Naive thymus-derived CD8-positive, alpha-beta T cell (primary cell): ENCODE measurements around the gene OR10P1. TPM values are rescaled to one million over a fixed set of nuclear protein-coding genes. Genes with fewer than 3 reads are reported as not detected.
"Not testable (repeated sequence)": the region's sequence is repeated elsewhere in the genome, so short reads cannot be mapped to it uniquely, and the experiment has no call there.

ENCODE experiments used
- ATAC-seq, 2 donors: fragments of 150-1000 bp; cut with Tn5 transposase in 1 of 2; sonication (Bioruptor Pico), chemical (Tn5 transposase) in 1 of 2; 1 replicate in 1 of 2; 2 replicates in 1 of 2; pipeline ENCODE4 v1.10.0; 2021; ENCODE audit warnings: mild to moderate bottlenecking in 2 of 2, moderate library complexity in 2 of 2
- POLR2A ChIA-PET: fragments of 350-600 bp; sonication (Branson Sonifier 250); formaldehyde crosslinking; loops from one replicate; lab custom pipeline; 2021; ENCODE audit warnings: antibody characterized with exemption; lab: Charles Lee
- DNase-seq, 10 donors: peaks; one replicate each; pipeline versions ENCODE4 v3.0.0 to v3.0.0-alpha.2; 2020 to 2022
- H3K27ac Mint-ChIP-seq, 10 donors: one replicate each; pipeline ENCODE4 v1.8.0; 2020 to 2022; ENCODE audit warnings: mild to moderate bottlenecking in 10 of 10, mixed read lengths in 10 of 10, moderate library complexity in 4 of 10, inconsistent platforms in 1 of 10
- H3K27me3 Mint-ChIP-seq, 5 donors: one replicate each; pipeline ENCODE4 v1.8.0; 2021 to 2022; ENCODE audit warnings: mixed read lengths in 5 of 5
- H3K36me3 Mint-ChIP-seq, 3 donors: one replicate each; pipeline ENCODE4 v1.8.0; 2020 to 2022; ENCODE audit warnings: mixed read lengths in 3 of 3, mild to moderate bottlenecking in 2 of 3, inconsistent platforms in 1 of 3
- H3K4me1 Mint-ChIP-seq, 4 donors: one replicate each; pipeline ENCODE4 v1.8.0; 2021 to 2022; ENCODE audit warnings: mixed read lengths in 4 of 4
- H3K4me3 Mint-ChIP-seq, 10 donors: one replicate each; pipeline ENCODE4 v1.8.0; 2020 to 2022; ENCODE audit warnings: mild to moderate bottlenecking in 10 of 10, mixed read lengths in 10 of 10, moderate library complexity in 6 of 10, inconsistent platforms in 1 of 10
- H3K9me3 Mint-ChIP-seq, 9 donors: one replicate each; pipeline ENCODE4 v1.8.0; 2020 to 2022; ENCODE audit warnings: mixed read lengths in 9 of 9, mild to moderate bottlenecking in 3 of 9, inconsistent platforms in 1 of 9, moderate library complexity in 1 of 9
- polyA plus RNA-seq, 3 donors: library from polyadenylated mRNA; unstranded; fragments of 300-500 nt; fragmentation: Illumina TruSeq; gene quantifications; one replicate each; pipeline ENCODE4 v1.2.3, GENCODE V29; 2021
- total RNA-seq, 8 experiments: library from RNA in 2 of 8; stranded (reverse) in 2 of 8; gene quantifications; one replicate each; pipeline ENCODE4 v1.2.3 and lab custom pipeline; 2021 to 2026

The OR10P1 gene
- not detected for total RNA-seq
- not detected for polyA plus RNA-seq
- total RNA-seq (lab: John Stamatoyannopoulos, UW) = 0 reads per million in 6 experiments

GRCh38 chr12:55636853-55637252 is at the start of gene OR10P1:
Gene OR10P1, plus strand, starts transcription at chr12:55636892. Its CDS starts 0 bp downstream, at chr12:55636892.
- Mint-ChIP-seq H3K4me3 (peak within 1 kb of the TSS in 9 of 10 donors; percentile 2 to 72 (median 31)), H3K27me3 (peaks cover 6 to 26% (median 16%) of the 10 kb centered on the region in 5 donors), H3K9me3 (no peaks in the 10 kb centered on the region), H3K4me1 (peaks cover 5 to 14% (median 9%) of the 10 kb centered on the region in 4 donors), H3K27ac (peak within 1 kb of the TSS in 6 of 10 donors; percentile 1 to 91 (median 77)), H3K36me3 (no peaks in the 10 kb centered on the region)
- POLR2A ChIA-PET = no interaction called here
- no peak for ATAC-seq
- no peak for DNase-seq

- POLR2A ChIA-PET, H3K4me3 Mint-ChIP-seq, ATAC-seq, H3K4me1 Mint-ChIP-seq: not testable (repeated sequence)
- peak in 2 of 10 donors; percentile 2 to 8 for DNase-seq
- Mint-ChIP-seq H3K27me3 (peaks cover 22 to 55% (median 26%) of the 10 kb centered on the region in 5 donors), H3K36me3 (peaks cover 0 to 14% (median 3%) of the 10 kb centered on the region in 3 donors), H3K27ac (peak overlapping the region in 1 of 10 donors; percentile 43), H3K9me3 (peaks cover 0 to 38% (median 22%) of the 10 kb centered on the region in 9 donors)
Observed at GRCh38 chr12:55590152-55590551, 46.5 kb upstream of the OR10P1 start.

DNA sequence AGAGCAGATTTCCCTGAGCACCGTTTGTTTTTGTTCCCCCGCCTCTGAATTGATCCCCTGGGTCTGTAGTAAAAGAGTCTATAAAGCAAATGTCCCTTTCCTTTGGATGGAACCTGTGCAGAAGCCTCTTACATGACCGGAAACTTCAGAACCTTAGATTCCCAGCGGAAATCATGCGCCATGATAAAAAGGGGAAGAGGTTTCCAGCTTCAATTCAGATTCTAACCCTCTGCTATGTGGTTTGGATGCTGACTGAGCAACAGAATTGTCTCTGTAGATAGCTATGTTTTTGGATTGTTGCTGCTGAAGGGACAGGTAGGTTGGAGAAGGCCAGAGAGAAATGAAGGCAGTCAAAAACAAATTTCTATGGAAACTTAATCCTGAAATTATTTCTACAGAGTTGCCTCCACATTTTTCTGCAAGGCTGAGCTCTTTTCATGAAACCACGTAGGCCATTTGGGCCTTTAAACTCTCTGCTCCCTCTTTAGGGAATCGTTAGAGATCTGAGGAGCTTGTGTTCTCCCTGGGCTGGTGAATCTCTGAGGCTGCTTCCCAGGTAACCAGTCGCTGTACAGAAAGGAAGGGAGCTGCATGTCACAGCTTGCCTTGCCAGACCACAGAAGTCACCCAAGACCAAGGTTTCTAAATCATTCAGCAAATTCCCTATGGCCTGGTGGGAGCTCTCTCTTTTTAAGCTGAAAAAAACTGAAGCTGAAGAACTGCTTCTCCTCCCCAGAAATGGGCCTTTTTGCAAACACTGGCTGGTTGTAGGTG is 28.7 kb upstream of the OR10P1 start:
- POLR2A ChIA-PET = no interaction called here
- ATAC-seq = no peak
- H3K27ac Mint-ChIP-seq = no peak overlapping the region
- no peaks in the 10 kb centered on the region for H3K36me3 Mint-ChIP-seq
- H3K4me1 Mint-ChIP-seq = no peaks in the 10 kb centered on the region
- no peak for DNase-seq
- H3K4me3 Mint-ChIP-seq = no peak overlapping the region
- peaks cover 0 to 5% (median 0%) of the 10 kb centered on the region in 9 donors for H3K9me3 Mint-ChIP-seq
- H3K27me3 Mint-ChIP-seq = peaks cover 5 to 33% (median 21%) of the 10 kb centered on the region in 5 donors

DNA sequence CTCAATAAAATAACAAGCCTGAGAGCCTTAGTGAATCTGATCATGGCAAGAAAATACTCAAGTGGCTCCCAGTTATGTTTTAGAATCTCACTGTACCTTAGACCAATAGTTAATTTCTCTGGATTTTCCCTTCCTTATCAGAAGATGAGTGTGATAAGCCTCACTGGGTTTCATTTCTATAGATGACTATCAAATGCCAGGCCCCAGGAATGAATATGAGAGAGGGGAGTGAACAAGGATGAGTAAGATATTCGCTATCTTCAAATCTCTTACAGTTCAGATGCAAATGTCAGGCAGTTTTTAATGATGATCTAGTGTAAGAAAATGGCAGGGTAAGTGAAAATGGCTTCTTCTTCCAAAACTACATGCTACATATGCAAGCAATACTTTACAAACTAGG is 26.1 kb upstream of the OR10P1 start:
- Mint-ChIP-seq H3K4me1 (no peaks in the 10 kb centered on the region), H3K27ac (peak overlapping the region in 1 of 10 donors; percentile 15), H3K27me3 (peaks cover 4 to 41% (median 24%) of the 10 kb centered on the region in 5 donors), H3K4me3 (no peak overlapping the region), H3K36me3 (peaks cover 0 to 10% (median 2%) of the 10 kb centered on the region in 3 donors), H3K9me3 (peaks cover 2 to 15% (median 10%) of the 10 kb centered on the region in 9 donors)
- DNase-seq (no peak), ATAC-seq (no peak)
- POLR2A ChIA-PET = no interaction called here

DNA sequence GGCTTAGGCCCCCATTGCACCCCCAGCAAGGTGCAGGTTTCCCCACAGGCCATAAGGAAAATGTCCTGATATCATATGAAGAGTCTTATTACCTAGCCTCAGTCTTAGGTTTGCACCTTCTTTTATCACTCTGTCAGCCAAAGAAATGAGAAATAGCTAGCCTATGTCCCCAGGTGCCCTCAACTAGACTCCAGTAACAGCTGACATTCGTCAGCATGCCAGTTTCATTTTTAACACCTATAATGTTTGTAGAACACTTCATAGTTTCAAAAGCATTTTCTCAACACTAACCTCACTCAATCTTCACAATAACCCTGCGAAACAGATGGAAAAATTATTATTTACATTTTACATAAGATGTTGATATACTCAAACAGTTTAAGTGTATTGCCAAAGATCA is 24.0 kb upstream of the OR10P1 start:
- H3K4me3 Mint-ChIP-seq = no peak overlapping the region
- peaks cover 0 to 19% (median 5%) of the 10 kb centered on the region in 3 donors for H3K36me3 Mint-ChIP-seq
- POLR2A ChIA-PET = no interaction called here
- peaks cover 14 to 51% (median 33%) of the 10 kb centered on the region in 5 donors for H3K27me3 Mint-ChIP-seq
- DNase-seq (no peak), ATAC-seq (no peak)
- H3K4me1 Mint-ChIP-seq = no peaks in the 10 kb centered on the region
- no peak overlapping the region for H3K27ac Mint-ChIP-seq
- peaks cover 12 to 36% (median 20%) of the 10 kb centered on the region in 9 donors for H3K9me3 Mint-ChIP-seq

DNA sequence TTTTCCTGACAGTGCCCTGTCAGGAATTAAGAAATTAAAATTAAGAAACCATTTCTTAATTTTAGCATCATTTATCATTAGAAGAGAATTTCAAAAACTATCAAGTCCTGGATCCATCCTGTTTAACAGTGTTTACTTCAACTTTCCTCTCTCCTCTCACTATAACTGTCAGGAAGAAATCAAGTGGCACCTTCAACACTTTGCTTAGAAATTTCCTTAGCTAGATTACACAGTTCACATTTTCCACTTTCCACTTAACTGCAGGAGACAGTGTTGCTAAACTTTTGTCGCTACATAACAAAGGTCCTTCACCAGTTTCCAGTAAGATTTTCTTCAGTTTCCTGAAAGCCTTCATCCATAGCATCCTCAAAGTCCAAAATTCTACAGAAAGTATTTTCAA is 21.9 kb upstream of the OR10P1 start:
- DNase-seq (no peak), ATAC-seq (no peak)
- peaks cover 12 to 37% (median 20%) of the 10 kb centered on the region in 9 donors for H3K9me3 Mint-ChIP-seq
- H3K4me3 Mint-ChIP-seq = no peak overlapping the region
- POLR2A ChIA-PET = no interaction called here
- H3K4me1 Mint-ChIP-seq = peaks cover 0 to 2% (median under 1%) of the 10 kb centered on the region in 4 donors
- no peak overlapping the region for H3K27ac Mint-ChIP-seq
- peaks cover 0 to 19% (median 5%) of the 10 kb centered on the region in 3 donors for H3K36me3 Mint-ChIP-seq
- peaks cover 17 to 50% (median 36%) of the 10 kb centered on the region in 5 donors for H3K27me3 Mint-ChIP-seq

DNA sequence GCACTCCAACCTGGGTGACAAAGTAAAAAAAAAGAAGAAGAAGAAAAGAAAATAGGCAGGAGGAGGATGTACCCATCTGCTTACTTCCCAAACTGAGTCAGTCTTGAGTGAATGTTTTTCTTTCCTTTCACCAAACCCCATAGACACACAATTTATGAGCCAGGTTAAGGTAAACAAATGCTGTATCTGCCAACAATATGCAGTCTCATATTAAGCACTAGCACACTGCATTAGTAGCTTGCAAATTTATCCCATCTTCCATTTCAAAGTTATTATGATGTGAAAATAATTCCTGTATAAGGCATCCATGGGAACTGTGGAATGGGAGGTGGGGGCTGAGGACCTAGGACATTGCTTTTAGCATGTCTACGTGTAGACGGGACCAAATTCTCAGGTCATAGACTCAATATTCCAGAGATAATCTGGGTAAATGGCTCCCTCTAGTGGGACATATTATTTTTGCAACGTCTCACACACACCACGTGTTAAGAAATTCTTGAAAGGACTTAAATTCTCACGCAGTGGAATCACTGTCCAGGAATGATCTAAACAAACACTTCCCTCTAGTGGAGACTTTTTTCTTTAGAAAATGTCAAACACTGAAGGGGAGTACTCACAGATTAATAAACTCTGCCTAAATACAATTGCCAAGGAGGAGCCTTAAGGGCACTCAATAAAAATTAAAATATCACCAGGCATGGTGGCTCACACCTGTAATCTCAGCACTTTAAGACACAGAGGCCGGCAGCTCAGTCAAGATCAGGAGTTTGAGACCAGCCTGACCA is 17.1 kb upstream of the OR10P1 start:
- POLR2A ChIA-PET = no interaction called here
- ATAC-seq (peak; percentile 96 to 97), DNase-seq (peak in 9 of 10 donors; percentile 13 to 79 (median 58))
- Mint-ChIP-seq H3K27ac (no peak overlapping the region), H3K27me3 (peaks cover 17 to 54% (median 31%) of the 10 kb centered on the region in 5 donors), H3K4me1 (peaks cover 0 to 2% (median under 1%) of the 10 kb centered on the region in 4 donors), H3K4me3 (no peak overlapping the region), H3K36me3 (peaks cover 0 to 19% (median 5%) of the 10 kb centered on the region in 3 donors), H3K9me3 (peaks cover 12 to 33% (median 19%) of the 10 kb centered on the region in 9 donors)

DNA sequence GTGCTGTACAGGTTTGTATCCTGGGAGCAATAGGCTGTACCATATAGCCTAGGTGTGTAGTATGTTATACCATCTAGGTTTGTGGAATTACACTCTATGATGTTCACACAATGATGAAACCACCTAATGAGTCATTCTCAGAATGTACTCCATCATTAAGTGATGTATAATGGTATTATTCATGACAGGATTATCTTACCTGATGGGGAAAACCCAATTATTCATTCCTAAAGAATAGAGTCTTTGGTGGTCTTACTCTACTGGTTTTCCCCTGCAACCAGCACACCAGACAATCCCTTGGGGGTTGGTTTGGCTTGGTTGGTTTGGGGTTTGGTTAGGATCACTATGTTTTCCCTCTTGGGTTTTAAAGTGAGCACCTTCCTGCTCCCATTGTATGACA is 12.6 kb upstream of the OR10P1 start:
- H3K27ac Mint-ChIP-seq = no peak overlapping the region
- H3K27me3 Mint-ChIP-seq = peaks cover 7 to 31% (median 12%) of the 10 kb centered on the region in 5 donors
- H3K4me3 Mint-ChIP-seq = no peak overlapping the region
- POLR2A ChIA-PET = no interaction called here
- no peaks in the 10 kb centered on the region for H3K9me3 Mint-ChIP-seq
- peaks cover 2 to 3% (median 2%) of the 10 kb centered on the region in 4 donors for H3K4me1 Mint-ChIP-seq
- H3K36me3 Mint-ChIP-seq = no peaks in the 10 kb centered on the region
- ATAC-seq (no peak), DNase-seq (no peak)

DNA sequence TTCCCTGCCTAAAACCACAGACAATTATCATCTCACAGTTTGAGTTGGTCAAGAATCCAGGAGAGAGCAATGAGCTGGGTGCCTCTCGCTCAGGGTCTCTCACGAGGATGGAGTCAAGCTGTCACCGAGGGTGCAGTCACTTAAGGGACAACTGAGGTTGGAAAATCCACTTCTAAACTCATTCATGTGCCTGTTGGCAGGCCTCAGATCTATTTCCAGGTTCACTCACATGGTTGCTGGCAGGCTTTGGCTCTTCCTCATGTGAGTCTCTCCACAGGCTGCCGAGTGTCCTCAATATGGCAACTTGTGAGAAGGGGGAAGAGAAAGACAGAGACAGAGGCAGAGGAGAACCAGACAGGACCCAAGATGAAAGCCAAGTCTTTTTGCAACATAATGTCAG is 10.5 kb upstream of the OR10P1 start:
- peaks cover 0 to 6% (median 5%) of the 10 kb centered on the region in 4 donors for H3K4me1 Mint-ChIP-seq
- H3K27ac Mint-ChIP-seq = no peak overlapping the region
- H3K27me3 Mint-ChIP-seq = peaks cover 3 to 20% (median 8%) of the 10 kb centered on the region in 5 donors
- H3K4me3 Mint-ChIP-seq = no peak overlapping the region
- DNase-seq = no peak
- H3K9me3 Mint-ChIP-seq = no peaks in the 10 kb centered on the region
- H3K36me3 Mint-ChIP-seq = no peaks in the 10 kb centered on the region
- no peak for ATAC-seq
- POLR2A ChIA-PET = no interaction called here

GRCh38 chr12:55629058-55629841 is 7.4 kb upstream of the OR10P1 start:
- ATAC-seq = no peak
- no peaks in the 10 kb centered on the region for H3K9me3 Mint-ChIP-seq
- no peaks in the 10 kb centered on the region for H3K36me3 Mint-ChIP-seq
- H3K4me1 Mint-ChIP-seq = peaks cover 0 to 6% (median 5%) of the 10 kb centered on the region in 4 donors
- H3K27me3 Mint-ChIP-seq = peaks cover 4 to 22% (median 12%) of the 10 kb centered on the region in 5 donors
- POLR2A ChIA-PET = no interaction called here
- peak overlapping the region in 1 of 10 donors; percentile 43 for H3K27ac Mint-ChIP-seq
- H3K4me3 Mint-ChIP-seq = no peak overlapping the region
- DNase-seq = no peak

GRCh38 chr12:55631056-55631455 is 5.6 kb upstream of the OR10P1 start:
- DNase-seq (no peak), ATAC-seq (no peak)
- H3K36me3 Mint-ChIP-seq = no peaks in the 10 kb centered on the region
- H3K9me3 Mint-ChIP-seq = no peaks in the 10 kb centered on the region
- peaks cover 4 to 19% (median 12%) of the 10 kb centered on the region in 5 donors for H3K27me3 Mint-ChIP-seq
- peaks cover 0 to 6% (median 5%) of the 10 kb centered on the region in 4 donors for H3K4me1 Mint-ChIP-seq
- no peak overlapping the region for H3K4me3 Mint-ChIP-seq
- POLR2A ChIA-PET = no interaction called here
- no peak overlapping the region for H3K27ac Mint-ChIP-seq

DNA sequence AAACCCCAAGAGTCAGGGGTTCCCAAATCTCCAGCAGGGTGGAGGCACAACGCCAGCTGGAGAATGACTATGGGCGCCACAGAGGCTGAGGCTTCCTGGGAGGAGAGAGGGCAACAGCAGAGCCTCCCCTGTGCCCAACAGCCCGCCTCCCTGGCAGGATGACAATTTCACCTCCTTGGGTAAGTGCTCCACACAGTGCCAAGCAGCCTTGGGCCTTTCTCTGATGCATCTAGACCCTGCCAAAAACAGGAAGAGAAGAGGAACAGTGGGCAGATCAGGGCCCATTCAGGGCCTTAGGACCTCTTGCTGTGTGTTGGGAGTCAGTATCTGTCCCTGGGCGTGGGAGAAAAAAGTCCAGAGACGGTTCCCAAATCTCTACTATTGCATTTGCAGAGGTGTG is 5.0 kb upstream of the OR10P1 start:
- H3K9me3 Mint-ChIP-seq = no peaks in the 10 kb centered on the region
- POLR2A ChIA-PET = no interaction called here
- no peaks in the 10 kb centered on the region for H3K36me3 Mint-ChIP-seq
- no peak overlapping the region for H3K4me3 Mint-ChIP-seq
- H3K4me1 Mint-ChIP-seq = peaks cover 0 to 6% (median 5%) of the 10 kb centered on the region in 4 donors
- ATAC-seq = no peak
- no peak for DNase-seq
- H3K27me3 Mint-ChIP-seq = peaks cover 4 to 19% (median 12%) of the 10 kb centered on the region in 5 donors
- H3K27ac Mint-ChIP-seq = no peak overlapping the region
